ENCODE results near the gene PRKAG2.

DNA sequence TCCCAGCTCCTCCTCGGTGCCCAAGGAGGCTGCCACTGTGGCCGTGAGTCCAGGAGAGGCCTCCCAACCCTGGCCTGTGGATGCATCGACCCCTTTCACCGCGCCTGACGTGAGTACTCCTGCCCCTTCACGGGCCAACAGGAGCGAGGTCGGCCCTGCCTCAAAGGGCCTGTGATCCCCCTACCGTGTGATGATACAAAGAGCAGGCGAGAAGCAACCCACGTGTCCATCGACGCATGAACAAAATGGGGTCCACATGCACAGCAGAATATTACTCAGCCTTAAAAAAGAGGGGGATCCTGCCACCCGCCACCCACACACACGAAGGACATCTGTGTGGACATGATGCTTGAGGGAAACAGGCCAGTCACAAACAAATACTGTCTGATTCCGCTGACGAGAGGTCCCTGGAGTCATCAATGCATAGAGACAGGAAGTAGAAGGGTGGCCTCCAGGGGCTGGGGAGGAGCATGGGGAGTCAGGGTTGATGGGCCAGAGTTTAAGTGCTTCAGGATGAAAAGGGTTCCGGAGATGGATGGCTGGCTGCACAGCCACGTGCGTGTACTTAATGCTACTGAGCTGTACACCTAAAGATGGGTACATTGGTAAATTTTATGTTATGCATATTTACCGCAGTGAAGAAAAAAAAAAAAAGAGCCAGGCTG is 151.9 kb downstream of the PRKAG2 start:
- no peak for TF ChIP-seq CEBPB (IDR thresholded peaks at IDR 0.05)
- no peak for TF ChIP-seq TAF1 (IDR thresholded peaks at IDR 0.05; ENCODE audit: low read depth)
- TF ChIP-seq, protein P1, sequence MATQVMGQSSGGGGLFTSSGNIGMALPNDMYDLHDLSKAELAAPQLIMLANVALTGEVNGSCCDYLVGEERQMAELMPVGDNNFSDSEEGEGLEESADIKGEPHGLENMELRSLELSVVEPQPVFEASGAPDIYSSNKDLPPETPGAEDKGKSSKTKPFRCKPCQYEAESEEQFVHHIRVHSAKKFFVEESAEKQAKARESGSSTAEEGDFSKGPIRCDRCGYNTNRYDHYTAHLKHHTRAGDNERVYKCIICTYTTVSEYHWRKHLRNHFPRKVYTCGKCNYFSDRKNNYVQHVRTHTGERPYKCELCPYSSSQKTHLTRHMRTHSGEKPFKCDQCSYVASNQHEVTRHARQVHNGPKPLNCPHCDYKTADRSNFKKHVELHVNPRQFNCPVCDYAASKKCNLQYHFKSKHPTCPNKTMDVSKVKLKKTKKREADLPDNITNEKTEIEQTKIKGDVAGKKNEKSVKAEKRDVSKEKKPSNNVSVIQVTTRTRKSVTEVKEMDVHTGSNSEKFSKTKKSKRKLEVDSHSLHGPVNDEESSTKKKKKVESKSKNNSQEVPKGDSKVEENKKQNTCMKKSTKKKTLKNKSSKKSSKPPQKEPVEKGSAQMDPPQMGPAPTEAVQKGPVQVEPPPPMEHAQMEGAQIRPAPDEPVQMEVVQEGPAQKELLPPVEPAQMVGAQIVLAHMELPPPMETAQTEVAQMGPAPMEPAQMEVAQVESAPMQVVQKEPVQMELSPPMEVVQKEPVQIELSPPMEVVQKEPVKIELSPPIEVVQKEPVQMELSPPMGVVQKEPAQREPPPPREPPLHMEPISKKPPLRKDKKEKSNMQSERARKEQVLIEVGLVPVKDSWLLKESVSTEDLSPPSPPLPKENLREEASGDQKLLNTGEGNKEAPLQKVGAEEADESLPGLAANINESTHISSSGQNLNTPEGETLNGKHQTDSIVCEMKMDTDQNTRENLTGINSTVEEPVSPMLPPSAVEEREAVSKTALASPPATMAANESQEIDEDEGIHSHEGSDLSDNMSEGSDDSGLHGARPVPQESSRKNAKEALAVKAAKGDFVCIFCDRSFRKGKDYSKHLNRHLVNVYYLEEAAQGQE (IDR thresholded peaks at IDR 0.05; ENCODE audit: low read depth): no peak
- no peak for TF ChIP-seq EP300 (IDR thresholded peaks at IDR 0.05; ENCODE audit: borderline replicate concordance)
- TF ChIP-seq RAD21 (IDR thresholded peaks at IDR 0.05; ENCODE audit: low read depth): no peak
- TF ChIP-seq CREB1 (IDR thresholded peaks at IDR 0.05; ENCODE audit: low read depth): no peak
- TF ChIP-seq, protein P2, sequence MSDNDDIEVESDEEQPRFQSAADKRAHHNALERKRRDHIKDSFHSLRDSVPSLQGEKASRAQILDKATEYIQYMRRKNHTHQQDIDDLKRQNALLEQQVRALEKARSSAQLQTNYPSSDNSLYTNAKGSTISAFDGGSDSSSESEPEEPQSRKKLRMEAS (IDR thresholded peaks at IDR 0.05): no peak
